Esophagus muscularis mucosa (tissue), 4 donors: ENCODE measurements around the gene ZBTB45. TPM values are rescaled to one million over a fixed set of nuclear protein-coding genes. Genes with fewer than 3 reads are reported as not detected.

Source experiments
- DNase-seq: peaks from one replicate; pipeline ENCODE4 v3.0.0-alpha.2; 2017; ENCODE audit errors: extremely low spot score
- H3K27ac ChIP-seq, 4 donors: fragments of 200-600 bp; sonication (generic); replicated peaks in 1 of 4; 1 replicate in 3 of 4; 2 replicates in 1 of 4; pipeline ENCODE4 v1.5.1; 2016 to 2019; ENCODE audit warnings: mild to moderate bottlenecking in 1 of 4
- H3K27me3 ChIP-seq, 4 donors: fragments of 200-600 bp; sonication (generic); one replicate each; pipeline versions ENCODE4 v1.5.1 to v1.6.0; 2016 to 2019
- H3K36me3 ChIP-seq, 4 donors: fragments of 200-600 bp; sonication (generic); one replicate each; pipeline ENCODE4 v1.5.1; 2016 to 2019
- H3K4me1 ChIP-seq, 4 donors: fragments of 200-600 bp; sonication (generic); one replicate each; pipeline ENCODE4 v1.5.1; 2016 to 2019
- H3K4me3 ChIP-seq, 4 donors: fragments of 200-600 bp; sonication (generic); 1 replicate in 2 of 4; 2 replicates in 2 of 4; pipeline ENCODE4 v1.5.1; 2016 to 2019; ENCODE audit warnings: mild to moderate bottlenecking in 4 of 4, moderate library complexity in 1 of 4
- H3K9me3 ChIP-seq, 4 donors: fragments of 200-600 bp; sonication (generic); 1 replicate in 3 of 4; 2 replicates in 1 of 4; pipeline ENCODE4 v1.5.1; 2016 to 2019
- EP300 ChIP-seq: sonication (generic); formaldehyde crosslinking; IDR thresholded peaks from one replicate; pipeline ENCODE4 v1.6.1; 2017; ENCODE audit warnings: antibody characterized with exemption
- POLR2A ChIP-seq: fragments of 450-650 bp; IDR thresholded peaks from one replicate; pipeline ENCODE4 v1.6.1; 2017; ENCODE audit warnings: antibody characterized with exemption, moderate library complexity, mild to moderate bottlenecking, low read depth
- POLR2AphosphoS5 ChIP-seq, 2 donors: sonication (generic); formaldehyde crosslinking; IDR thresholded peaks; one replicate each; pipeline ENCODE4 v1.6.1; 2017; ENCODE audit warnings: antibody characterized with exemption in 2 of 2
- WGBS: methylation state at CpG from one replicate; pipeline ENCODE4 v1.1.5; 2018; 5-methylcytosine and 5-hydroxymethylcytosine counted together
- intact Hi-C: fragments of 100-400 bp; cut with DNase I; formaldehyde crosslinking; loops from one replicate; pipeline ENCODE4 v1.15.1; 2023
- total RNA-seq, 4 donors: library from RNA; depleted of rRNA; stranded (reverse); fragments of >200 nt; gene quantifications; one replicate each; pipeline versions ENCODE4 v1.1.0 to v1.2.1, GENCODE V29; 2016
- TF ChIP-seq, protein P1 (sequence below), 3 experiments: fragments of 200-600 bp in 2 of 3; fragments of 450-650 bp in 1 of 3; sonication (generic) in 2 of 3; IDR thresholded peaks; one replicate each; pipeline ENCODE4 v1.5.1; 2017 to 2019; ENCODE audit warnings: antibody characterized with exemption in 3 of 3, mild to moderate bottlenecking in 2 of 3, moderate library complexity in 1 of 3

Gene ZBTB45
- total RNA-seq, 4 donors from 2014 or later = 8.8 to 20.0 (median 12.1) TPM

DNA sequence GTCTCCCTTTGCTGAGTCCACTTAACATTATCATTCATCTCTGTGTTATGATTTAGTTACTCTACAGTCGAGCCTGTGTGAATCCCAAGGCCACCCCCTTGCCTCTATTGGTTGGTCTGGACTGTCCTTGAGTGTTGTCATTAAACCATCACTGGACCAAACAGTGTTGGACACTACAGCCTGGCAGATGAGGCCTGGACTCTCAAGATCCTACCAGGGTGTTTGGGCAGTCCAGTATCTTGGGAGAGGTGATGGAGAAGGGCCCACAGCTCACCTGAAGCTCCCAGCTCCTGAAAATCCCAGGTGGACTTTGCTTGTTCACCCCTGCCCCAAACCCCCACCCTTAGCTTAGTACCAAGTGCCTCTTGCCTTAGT, 31.5 kb upstream of the ZBTB45 start:
- peaks cover 61 to 82% (median 77%) of the 10 kb centered on the region in 4 donors for H3K36me3 ChIP-seq

DNA sequence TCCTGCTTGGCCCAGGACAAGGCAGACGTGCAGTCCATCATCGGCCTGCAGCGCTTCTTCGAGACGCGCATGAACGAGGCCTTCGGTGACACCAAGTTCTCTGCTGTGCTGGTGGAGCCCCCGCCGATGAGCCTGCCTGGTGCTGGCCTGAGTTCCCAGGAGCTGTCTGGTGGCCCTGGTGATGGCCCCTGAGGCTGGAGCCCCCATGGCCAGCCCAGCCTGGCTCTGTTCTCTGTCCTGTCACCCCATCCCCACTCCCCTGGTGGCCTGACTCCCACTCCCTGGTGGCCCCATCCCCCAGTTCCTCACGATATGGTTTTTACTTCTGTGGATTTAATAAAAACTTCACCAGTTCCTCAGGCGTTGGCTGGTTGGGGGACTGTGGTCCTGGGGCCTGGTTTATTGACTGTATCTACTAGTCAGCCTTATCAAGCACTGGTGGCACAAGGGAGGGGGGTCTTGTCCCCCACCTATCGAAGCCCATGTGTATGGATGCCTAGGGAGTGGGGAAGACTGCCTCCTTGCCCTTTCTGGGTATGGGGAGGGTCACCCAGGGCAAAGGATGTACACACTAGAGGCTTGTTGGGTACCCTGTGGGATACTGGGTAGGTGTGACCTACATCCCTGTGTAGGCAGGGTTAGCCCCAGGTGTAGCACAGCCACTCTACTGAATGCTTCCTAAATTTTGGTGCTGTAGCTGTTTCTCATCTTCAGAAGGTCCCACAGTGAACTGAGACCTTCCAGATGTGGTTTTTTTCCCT, 30.9 kb upstream of the ZBTB45 start:
- H3K27ac ChIP-seq = no peak overlapping the region
- DNase-seq = no peak
- H3K27me3 ChIP-seq = no peaks in the 10 kb centered on the region
- peaks cover 57 to 80% (median 75%) of the 10 kb centered on the region in 4 donors for H3K36me3 ChIP-seq
- no peak for TF ChIP-seq EP300
- no peak for TF ChIP-seq POLR2A
- H3K4me1 ChIP-seq = peaks cover 34 to 57% (median 45%) of the 10 kb centered on the region in 4 donors
- no peaks in the 10 kb centered on the region for H3K9me3 ChIP-seq
- H3K4me3 ChIP-seq = no peak overlapping the region
- intact Hi-C loops = no loop called here
- 86% methylated on average over 8 of the region's 13 CpGs for WGBS

More for the DNA sequence above, 31.5 kb upstream of the ZBTB45 start:
- intact Hi-C loops = no loop called here
- no peak for DNase-seq
- Histone ChIP-seq H3K27ac (no peak overlapping the region), H3K4me1 (peaks cover 34 to 57% (median 45%) of the 10 kb centered on the region in 4 donors), H3K9me3 (no peaks in the 10 kb centered on the region), H3K27me3 (no peaks in the 10 kb centered on the region), H3K4me3 (no peak overlapping the region)
- TF ChIP-seq POLR2AphosphoS5 (IDR thresholded peaks at IDR 0.05) (no peak), POLR2A (no peak), EP300 (no peak)
- TF ChIP-seq, protein P1, sequence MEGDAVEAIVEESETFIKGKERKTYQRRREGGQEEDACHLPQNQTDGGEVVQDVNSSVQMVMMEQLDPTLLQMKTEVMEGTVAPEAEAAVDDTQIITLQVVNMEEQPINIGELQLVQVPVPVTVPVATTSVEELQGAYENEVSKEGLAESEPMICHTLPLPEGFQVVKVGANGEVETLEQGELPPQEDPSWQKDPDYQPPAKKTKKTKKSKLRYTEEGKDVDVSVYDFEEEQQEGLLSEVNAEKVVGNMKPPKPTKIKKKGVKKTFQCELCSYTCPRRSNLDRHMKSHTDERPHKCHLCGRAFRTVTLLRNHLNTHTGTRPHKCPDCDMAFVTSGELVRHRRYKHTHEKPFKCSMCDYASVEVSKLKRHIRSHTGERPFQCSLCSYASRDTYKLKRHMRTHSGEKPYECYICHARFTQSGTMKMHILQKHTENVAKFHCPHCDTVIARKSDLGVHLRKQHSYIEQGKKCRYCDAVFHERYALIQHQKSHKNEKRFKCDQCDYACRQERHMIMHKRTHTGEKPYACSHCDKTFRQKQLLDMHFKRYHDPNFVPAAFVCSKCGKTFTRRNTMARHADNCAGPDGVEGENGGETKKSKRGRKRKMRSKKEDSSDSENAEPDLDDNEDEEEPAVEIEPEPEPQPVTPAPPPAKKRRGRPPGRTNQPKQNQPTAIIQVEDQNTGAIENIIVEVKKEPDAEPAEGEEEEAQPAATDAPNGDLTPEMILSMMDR (IDR thresholded peaks at IDR 0.05) = no peak
- 20% methylated on average over 1 of the region's 1 CpG for WGBS

DNA sequence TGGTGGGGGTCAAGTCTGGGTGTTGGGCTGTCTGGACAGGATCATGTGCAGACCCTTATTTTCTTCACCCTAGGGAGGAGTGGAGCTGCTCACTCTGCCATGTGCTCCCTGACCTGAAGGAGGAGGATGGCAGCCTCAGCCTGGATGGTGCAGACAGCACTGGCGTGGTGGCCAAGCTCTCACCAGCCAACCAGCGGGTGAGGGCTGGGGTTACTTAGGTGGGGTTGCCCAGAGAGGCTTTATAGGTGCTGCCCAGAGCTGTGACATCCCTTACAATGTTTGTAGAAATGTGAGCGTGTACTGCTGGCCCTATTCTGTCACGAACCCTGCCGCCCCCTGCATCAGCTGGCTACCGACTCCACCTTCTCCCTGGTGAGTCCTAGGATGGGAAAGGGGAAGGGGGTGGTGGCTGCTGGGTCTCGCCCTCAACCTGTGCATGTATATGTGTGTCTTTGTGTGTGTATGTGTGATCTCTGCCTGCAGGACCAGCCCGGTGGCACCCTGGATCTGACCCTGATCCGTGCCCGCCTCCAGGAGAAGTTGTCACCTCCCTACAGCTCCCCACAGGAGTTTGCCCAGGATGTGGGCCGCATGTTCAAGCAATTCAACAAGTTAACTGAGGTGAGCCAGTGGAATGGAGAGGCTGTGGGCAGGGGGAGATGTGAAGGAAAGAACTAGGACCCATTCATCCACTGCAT, 30.2 kb upstream of the ZBTB45 start:
- H3K4me1 ChIP-seq = peaks cover 35 to 59% (median 47%) of the 10 kb centered on the region in 4 donors
- peaks cover 57 to 82% (median 74%) of the 10 kb centered on the region in 4 donors for H3K36me3 ChIP-seq
- no peak for DNase-seq
- H3K4me3 ChIP-seq = no peak overlapping the region
- H3K27me3 ChIP-seq = no peaks in the 10 kb centered on the region
- no peaks in the 10 kb centered on the region for H3K9me3 ChIP-seq
- no peak overlapping the region for H3K27ac ChIP-seq
- TF ChIP-seq POLR2A = no peak
- no peak for TF ChIP-seq EP300
- TF ChIP-seq POLR2AphosphoS5 (IDR thresholded peaks at IDR 0.05) = no peak
- TF ChIP-seq, protein P1 (IDR thresholded peaks at IDR 0.05) = no peak
- WGBS = 92% methylated on average over 11 of the region's 11 CpGs
- intact Hi-C loops = no loop called here

DNA sequence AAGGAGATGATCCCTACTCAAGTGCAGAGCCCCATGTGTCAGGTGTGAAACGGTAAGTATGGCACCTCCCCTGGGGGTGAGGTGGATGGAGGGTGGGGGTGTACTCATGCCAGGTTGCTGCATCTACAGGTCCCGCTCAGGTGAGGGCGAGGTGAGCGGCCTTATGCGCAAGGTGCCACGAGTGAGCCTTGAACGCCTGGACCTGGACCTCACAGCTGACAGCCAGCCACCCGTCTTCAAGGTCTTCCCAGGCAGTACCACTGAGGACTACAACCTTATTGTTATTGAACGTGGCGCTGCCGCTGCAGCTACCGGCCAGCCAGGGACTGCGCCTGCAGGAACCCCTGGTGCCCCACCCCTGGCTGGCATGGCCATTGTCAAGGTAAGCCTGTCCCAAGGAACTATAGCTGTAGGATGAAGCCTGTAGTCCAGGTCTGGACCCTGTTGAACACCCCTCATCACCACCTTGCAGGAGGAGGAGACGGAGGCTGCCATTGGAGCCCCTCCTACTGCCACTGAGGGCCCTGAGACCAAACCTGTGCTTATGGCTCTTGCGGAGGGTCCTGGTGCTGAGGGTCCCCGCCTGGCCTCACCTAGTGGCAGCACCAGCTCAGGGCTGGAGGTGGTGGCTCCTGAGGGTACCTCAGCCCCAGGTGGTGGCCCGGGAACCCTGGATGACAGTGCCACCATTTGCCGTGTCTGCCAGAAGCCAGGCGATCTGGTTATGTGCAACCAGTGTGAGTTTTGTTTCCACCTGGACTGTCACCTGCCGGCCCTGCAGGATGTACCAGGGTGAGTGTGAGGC, 29.5 kb upstream of the ZBTB45 start:
- H3K4me3 ChIP-seq = no peak overlapping the region
- WGBS = 87% methylated on average over 16 of the region's 20 CpGs
- H3K27me3 ChIP-seq = no peaks in the 10 kb centered on the region
- no peak overlapping the region for H3K27ac ChIP-seq
- peaks cover 57 to 82% (median 74%) of the 10 kb centered on the region in 4 donors for H3K36me3 ChIP-seq
- H3K4me1 ChIP-seq = peaks cover 31 to 55% (median 43%) of the 10 kb centered on the region in 4 donors
- no peaks in the 10 kb centered on the region for H3K9me3 ChIP-seq
- DNase-seq = no peak
- intact Hi-C loops = no loop called here
- TF ChIP-seq, protein P1 (IDR thresholded peaks at IDR 0.05) = no peak
- TF ChIP-seq EP300 (no peak), POLR2A (no peak), POLR2AphosphoS5 (IDR thresholded peaks at IDR 0.05) (no peak)
